SU-DHL-6 (cell line): ENCODE results near the gene SF3A1.

Experiments used
- H2AFZ ChIP-seq: fragments of 200-600 bp; sonication (generic); 2 replicates; pipeline ENCODE4 v1.6.1; 2014; ENCODE audit warnings: low read depth, mild to moderate bottlenecking, moderate library complexity, mixed read lengths, antibody characterized with exemption, low read length; ENCODE audit not compliant: severe bottlenecking
- H3F3A ChIP-seq: fragments of 200-600 bp; shearing (Covaris generic); 2 replicates; pipeline ENCODE4 v1.6.0; 2016; ENCODE audit warnings: antibody characterized with exemption, mild to moderate bottlenecking; ENCODE audit not compliant: insufficient read depth
- H3K27ac ChIP-seq: fragments of 200-600 bp; sonication (generic); 2 replicates; pipeline ENCODE4 v1.5.1; 2016; ENCODE audit warnings: low read depth, mild to moderate bottlenecking, low read length, moderate library complexity, mixed read lengths
- H3K27me3 ChIP-seq: fragments of 200-600 bp; sonication (generic), shearing (Covaris generic); 2 replicates; pipeline ENCODE4 v1.6.0; 2014; ENCODE audit warnings: mild to moderate bottlenecking, low read length
- H3K36me3 ChIP-seq: fragments of 200-600 bp; sonication (generic); 2 replicates; pipeline ENCODE4 v1.6.1; 2014; ENCODE audit warnings: mild to moderate bottlenecking, low read length, mixed read lengths
- H3K4me2 ChIP-seq: fragments of 300-600, 200-600 bp; shearing (Covaris generic), sonication (generic); 2 replicates; pipeline ENCODE4 v1.6.0; 2014; ENCODE audit warnings: low read length, low read depth, mild to moderate bottlenecking; ENCODE audit not compliant: poor library complexity, severe bottlenecking
- H3K4me3 ChIP-seq: fragments of 200-600 bp; sonication (generic); 2 replicates; pipeline ENCODE4 v1.5.1; 2014; ENCODE audit warnings: antibody characterized with exemption, low read length, mild to moderate bottlenecking, mixed read lengths; ENCODE audit not compliant: insufficient read depth, poor library complexity, severe bottlenecking
- H3K79me2 ChIP-seq: fragments of 200-600 bp; sonication (generic); 2 replicates; pipeline ENCODE4 v1.6.1; 2014; ENCODE audit warnings: mild to moderate bottlenecking, low read length, moderate library complexity; ENCODE audit not compliant: insufficient read depth
- H3K9ac ChIP-seq: fragments of 200-600 bp; sonication (generic); 2 replicates; pipeline ENCODE4 v1.7.0; 2014; ENCODE audit warnings: mild to moderate bottlenecking, low read length
- H3K9me2 ChIP-seq: fragments of 200-600 bp; sonication (generic); replicated peaks from 2 replicates; pipeline ENCODE4 v1.6.1; 2014; ENCODE audit warnings: low read length; ENCODE audit not compliant: insufficient read depth
- H3K9me3 ChIP-seq: fragments of 200-600 bp; sonication (generic); 2 replicates; pipeline ENCODE4 v1.6.1; 2014; ENCODE audit warnings: low read length, mixed read lengths; ENCODE audit not compliant: insufficient read depth
- H4K20me1 ChIP-seq: fragments of 200-600 bp; sonication (generic); 2 replicates; pipeline ENCODE4 v1.6.1; 2014; ENCODE audit warnings: low read depth, mild to moderate bottlenecking, antibody characterized with exemption, low read length, moderate library complexity, mixed read lengths
- EZH2phosphoT487 ChIP-seq: fragments of 200-600 bp; sonication (generic), shearing (Covaris generic); conservative IDR thresholded peaks from 2 replicates; pipeline ENCODE4 v1.6.1; 2018; ENCODE audit warnings: mild to moderate bottlenecking, antibody characterized with exemption, low read length, moderate library complexity, mixed read lengths
- TF ChIP-seq, protein P1 (sequence below): fragments of 200-600 bp; sonication (generic); IDR thresholded peaks from one replicate; pipeline ENCODE4 v1.5.1; 2017; ENCODE audit warnings: antibody characterized with exemption, mild to moderate bottlenecking, low read length, moderate library complexity; ENCODE audit not compliant: insufficient read depth, poor library complexity, severe bottlenecking

The SF3A1 gene

DNA sequence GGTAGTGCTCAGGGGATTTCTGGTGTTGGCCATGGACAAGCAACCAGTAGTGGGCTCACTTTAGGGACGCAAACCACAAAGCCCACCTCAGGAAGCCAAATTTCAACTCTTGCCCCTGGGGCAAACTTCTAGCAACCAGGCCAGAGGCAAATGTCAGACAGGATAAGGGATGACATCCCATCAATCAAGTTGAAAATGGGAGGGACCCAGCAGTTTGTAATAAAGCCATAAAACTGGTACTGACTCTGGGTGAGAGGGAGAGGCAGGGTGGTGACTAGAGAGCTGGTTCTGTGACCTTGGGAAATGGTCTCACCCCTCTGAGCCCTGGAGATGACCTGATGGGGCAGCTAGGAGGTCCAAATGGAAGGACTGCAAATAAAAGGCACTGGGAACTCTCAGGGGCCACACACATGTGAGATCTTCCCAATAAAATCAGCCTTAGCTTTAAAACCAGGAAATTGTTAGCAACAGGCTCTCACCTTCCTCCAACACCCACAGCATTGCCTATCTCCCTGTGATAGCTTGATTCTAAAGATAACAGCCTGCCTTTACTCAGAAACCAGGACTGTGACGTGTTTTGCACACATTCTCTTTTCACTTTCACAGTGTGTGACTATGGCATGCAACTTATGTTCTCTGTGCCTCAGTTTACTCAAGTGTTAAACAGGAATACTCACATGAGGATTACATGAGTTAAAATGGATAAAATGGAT, 23.5 kb downstream of the SF3A1 start:
- H3K4me3 ChIP-seq, result no peak overlapping the region
- TF ChIP-seq EZH2phosphoT487, result no peak
- peaks cover 6% of the 10 kb centered on the region for H3F3A ChIP-seq
- peaks cover 3% of the 10 kb centered on the region; the same call in 1 of the 2 replicates for H3K36me3 ChIP-seq
- no peak overlapping the region for H3K9ac ChIP-seq
- H3K4me2 ChIP-seq, result no peak overlapping the region
- no peaks in the 10 kb centered on the region for H4K20me1 ChIP-seq
- no peaks in the 10 kb centered on the region for H3K9me3 ChIP-seq
- H3K27ac ChIP-seq, result no peak overlapping the region
- H2AFZ ChIP-seq, result no peak overlapping the region
- H3K9me2 ChIP-seq, result no peaks in the 10 kb centered on the region
- H3K27me3 ChIP-seq, result no peaks in the 10 kb centered on the region
- no peaks in the 10 kb centered on the region for H3K79me2 ChIP-seq

DNA sequence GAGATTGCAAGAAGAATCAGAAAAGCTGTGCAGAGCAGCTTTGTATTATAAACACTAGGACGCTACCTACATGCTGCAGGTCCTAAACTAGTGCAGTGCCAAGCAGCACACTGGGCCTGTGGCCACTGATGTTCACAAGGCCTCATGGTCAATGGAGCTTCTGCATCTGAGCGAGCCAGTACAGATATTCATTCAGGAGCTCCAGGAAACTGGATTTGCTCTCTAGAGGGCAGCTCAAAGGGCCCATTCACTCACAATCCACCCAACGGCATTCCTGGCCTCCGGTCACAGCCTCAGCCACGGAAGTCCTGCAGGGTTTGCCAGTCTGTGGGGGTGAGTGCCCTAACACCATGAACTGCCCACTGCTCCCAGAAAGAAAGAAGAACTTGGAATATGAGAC, 24.1 kb downstream of the SF3A1 start:
- Histone ChIP-seq H3K4me3 (no peak overlapping the region), H3F3A (peaks cover 11% of the 10 kb centered on the region), H3K79me2 (no peaks in the 10 kb centered on the region), H3K27ac (no peak overlapping the region), H3K36me3 (peaks cover 3% of the 10 kb centered on the region; the same call in 1 of the 2 replicates), H3K27me3 (no peaks in the 10 kb centered on the region), H3K9ac (no peak overlapping the region), H3K9me3 (no peaks in the 10 kb centered on the region), H2AFZ (no peak overlapping the region), H3K9me2 (no peaks in the 10 kb centered on the region), H3K4me2 (no peak overlapping the region), H4K20me1 (no peaks in the 10 kb centered on the region)
- TF ChIP-seq, protein P1, sequence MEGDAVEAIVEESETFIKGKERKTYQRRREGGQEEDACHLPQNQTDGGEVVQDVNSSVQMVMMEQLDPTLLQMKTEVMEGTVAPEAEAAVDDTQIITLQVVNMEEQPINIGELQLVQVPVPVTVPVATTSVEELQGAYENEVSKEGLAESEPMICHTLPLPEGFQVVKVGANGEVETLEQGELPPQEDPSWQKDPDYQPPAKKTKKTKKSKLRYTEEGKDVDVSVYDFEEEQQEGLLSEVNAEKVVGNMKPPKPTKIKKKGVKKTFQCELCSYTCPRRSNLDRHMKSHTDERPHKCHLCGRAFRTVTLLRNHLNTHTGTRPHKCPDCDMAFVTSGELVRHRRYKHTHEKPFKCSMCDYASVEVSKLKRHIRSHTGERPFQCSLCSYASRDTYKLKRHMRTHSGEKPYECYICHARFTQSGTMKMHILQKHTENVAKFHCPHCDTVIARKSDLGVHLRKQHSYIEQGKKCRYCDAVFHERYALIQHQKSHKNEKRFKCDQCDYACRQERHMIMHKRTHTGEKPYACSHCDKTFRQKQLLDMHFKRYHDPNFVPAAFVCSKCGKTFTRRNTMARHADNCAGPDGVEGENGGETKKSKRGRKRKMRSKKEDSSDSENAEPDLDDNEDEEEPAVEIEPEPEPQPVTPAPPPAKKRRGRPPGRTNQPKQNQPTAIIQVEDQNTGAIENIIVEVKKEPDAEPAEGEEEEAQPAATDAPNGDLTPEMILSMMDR, result no peak
- no peak for TF ChIP-seq EZH2phosphoT487

DNA sequence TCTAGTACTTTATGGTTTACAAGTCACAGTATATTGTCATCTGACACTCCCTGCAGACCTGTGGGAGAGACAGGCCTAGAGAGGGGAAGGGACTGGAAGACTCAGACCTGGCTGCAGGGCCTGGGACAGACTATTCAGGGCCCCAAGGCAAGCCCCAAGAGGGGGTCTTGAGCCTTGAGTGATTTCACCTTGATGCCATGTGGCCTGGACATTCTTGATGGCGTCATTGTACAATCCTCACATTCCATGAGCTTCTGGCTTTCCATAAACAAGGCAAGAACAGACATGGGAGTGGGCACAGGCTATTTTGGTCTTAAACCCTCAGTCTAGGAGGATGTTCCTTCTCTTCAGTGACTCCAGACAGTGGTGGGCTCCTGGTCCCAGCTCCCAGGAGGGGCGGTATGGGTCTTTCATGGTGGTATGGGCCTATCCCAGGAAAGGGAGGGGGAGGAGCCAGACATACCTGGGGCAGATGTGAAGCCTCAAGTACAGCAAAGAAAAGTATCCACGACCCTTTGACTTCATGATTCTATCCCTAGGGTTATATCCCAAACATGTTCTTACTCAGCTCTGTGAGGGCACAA, 28.1 kb downstream of the SF3A1 start:
- TF ChIP-seq, protein P1, result no peak
- no peak for TF ChIP-seq EZH2phosphoT487
- no peak overlapping the region for H3K4me3 ChIP-seq
- H3K27ac ChIP-seq, result no peak overlapping the region
- peaks cover 11% of the 10 kb centered on the region for H3F3A ChIP-seq
- no peaks in the 10 kb centered on the region for H3K36me3 ChIP-seq
- H3K79me2 ChIP-seq, result no peaks in the 10 kb centered on the region
- H3K9me3 ChIP-seq, result no peaks in the 10 kb centered on the region
- no peak overlapping the region for H3K9ac ChIP-seq
- no peak overlapping the region for H3K4me2 ChIP-seq
- no peaks in the 10 kb centered on the region for H4K20me1 ChIP-seq
- no peaks in the 10 kb centered on the region for H3K9me2 ChIP-seq
- H2AFZ ChIP-seq, result no peak overlapping the region
- no peaks in the 10 kb centered on the region for H3K27me3 ChIP-seq

DNA sequence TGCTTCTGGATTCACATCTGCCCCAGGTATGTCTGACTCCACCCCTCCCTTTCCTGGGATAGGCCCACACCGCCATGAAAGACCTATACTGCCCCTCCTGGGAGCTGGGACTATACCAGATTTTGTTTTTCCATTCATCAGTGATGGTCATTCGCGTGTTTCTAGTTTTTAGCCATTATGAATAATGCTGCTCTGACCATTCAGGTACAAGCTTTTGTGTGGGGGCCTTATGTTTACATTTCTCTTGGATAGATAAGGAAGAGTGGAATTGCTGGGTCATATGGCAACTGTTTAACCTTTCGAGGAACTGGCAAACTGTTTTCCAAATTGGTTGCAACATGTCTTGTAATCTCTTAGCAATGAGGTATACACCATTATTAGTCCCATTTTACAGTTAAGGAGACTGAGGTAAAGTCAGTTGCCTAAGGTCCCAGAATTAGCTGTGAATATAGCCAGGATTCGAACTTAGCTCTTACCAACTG, 28.8 kb downstream of the SF3A1 start:
- peak overlapping the region; percentile 20; the same call in 1 of the 2 replicates for H3K27ac ChIP-seq
- H3K4me3 ChIP-seq, result peak overlapping the region; percentile 73
- H3K79me2 ChIP-seq, result no peaks in the 10 kb centered on the region
- no peaks in the 10 kb centered on the region for H3K27me3 ChIP-seq
- H3K36me3 ChIP-seq, result no peaks in the 10 kb centered on the region
- no peaks in the 10 kb centered on the region for H4K20me1 ChIP-seq
- H3K9me3 ChIP-seq, result no peaks in the 10 kb centered on the region
- H3K9me2 ChIP-seq, result no peaks in the 10 kb centered on the region
- peaks cover 11% of the 10 kb centered on the region for H3F3A ChIP-seq
- H2AFZ ChIP-seq, result no peak overlapping the region
- H3K9ac ChIP-seq, result peak overlapping the region; percentile 58
- H3K4me2 ChIP-seq, result peak overlapping the region; percentile 76
- no peak for TF ChIP-seq EZH2phosphoT487
- TF ChIP-seq, protein P1, result no peak
